Amniotic epithelial cell (primary cell): Measurements from ENCODE around the gene CTNND2.
"Not testable (repeated sequence)": the region's sequence is repeated elsewhere in the genome, so short reads cannot be mapped to it uniquely, and the experiment has no call there.

Experiments used
- DNase-seq: peaks from one replicate; pipeline ENCODE4 v3.0.0-alpha.2; 2010; ENCODE audit warnings: low read depth

CTNND2 gene

DNA sequence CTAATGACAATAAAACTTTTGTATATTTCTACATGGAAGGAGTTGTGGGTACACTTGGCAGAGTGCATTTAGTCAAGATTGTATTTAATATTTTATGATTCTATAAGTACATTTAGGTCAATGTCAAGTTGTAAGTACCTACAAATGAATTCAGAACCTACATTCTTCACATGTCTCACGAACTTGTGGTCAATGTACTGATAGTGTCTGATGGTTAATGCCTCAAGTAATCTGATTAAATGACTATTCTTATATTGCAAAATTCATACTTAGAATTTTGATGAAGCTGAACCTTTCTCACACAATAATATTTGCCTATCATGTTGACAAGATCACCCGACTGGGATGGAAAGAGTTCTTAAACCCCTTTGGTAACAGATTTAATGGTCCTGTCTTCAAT, 444.5 kb downstream of the CTNND2 start:
- DNase-seq = no peak

DNA sequence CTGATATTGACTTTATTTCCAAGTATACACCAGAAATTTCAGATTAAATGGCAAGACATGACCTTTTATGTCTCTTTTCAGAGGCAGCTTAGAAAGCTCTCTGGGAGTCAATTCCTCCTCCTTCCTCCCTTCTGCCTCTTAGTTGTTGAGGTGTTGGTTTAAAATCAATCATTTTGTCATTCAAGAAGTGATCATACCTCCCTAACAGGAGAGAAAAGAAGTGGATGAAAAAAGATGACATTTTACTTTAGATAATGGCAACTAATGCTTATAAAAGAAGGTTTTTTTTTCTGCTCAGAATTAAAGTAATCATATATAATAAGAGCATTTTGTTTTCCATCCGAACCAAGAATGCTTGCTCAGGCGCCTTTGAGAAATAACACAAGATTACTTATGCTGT, 448.7 kb downstream of the CTNND2 start:
- DNase-seq = no peak

DNA sequence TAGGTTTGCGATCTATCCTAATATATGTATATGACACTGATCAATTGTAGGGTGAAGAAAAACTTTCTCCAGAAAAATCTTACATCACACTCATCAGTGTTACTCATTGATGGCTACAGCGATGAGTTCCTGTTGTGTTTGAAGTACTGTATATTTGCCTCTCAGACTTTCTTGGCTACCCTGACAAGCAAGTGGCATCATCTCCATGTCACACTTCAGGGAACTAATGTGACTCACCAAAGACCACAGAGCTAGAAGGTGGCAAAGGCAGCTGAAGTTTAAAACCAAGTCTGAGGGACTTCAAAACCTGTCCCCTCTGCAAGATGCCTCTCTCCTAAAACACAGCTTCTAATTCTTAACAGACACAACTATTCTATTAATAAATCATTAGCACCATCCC, 451.4 kb downstream of the CTNND2 start:
- no peak for DNase-seq

DNA sequence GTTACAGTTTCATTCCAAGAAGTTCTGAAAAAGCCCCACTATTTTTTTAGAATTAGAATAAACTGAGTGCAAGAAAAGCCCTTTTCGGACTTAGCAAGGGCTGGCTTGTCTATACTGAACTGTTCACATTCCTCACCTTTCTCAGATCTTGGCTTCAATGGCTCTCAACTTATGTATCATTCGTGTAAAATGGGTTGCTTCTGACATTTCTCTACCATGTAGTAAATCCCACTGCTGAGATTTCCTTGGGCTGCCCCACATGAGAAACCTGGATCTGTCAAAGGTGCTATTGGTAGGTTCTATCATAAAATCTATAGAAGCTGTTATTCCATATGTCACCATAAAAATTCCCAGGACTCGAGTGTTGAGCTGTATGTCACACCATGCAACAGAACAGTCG, 454.3 kb downstream of the CTNND2 start:
- no peak for DNase-seq

DNA sequence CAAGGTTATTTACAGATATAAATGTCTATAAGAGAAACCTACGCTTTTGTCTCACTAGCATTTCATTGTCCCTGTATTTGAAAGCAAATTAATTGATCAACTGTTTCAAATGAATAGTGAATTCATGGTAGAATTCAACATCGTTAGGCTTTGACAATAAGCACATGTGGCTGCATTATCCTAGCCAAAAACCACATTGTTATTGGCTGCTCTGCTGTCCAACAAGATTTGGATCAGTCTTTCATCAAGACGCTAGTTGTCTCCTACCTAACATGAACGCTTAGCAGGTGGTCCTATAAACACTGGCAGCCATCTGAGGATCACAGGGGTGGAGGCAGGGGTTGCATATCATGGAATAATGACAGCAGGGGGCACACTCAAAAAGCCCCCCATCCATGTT, 455.0 kb downstream of the CTNND2 start:
- no peak for DNase-seq

DNA sequence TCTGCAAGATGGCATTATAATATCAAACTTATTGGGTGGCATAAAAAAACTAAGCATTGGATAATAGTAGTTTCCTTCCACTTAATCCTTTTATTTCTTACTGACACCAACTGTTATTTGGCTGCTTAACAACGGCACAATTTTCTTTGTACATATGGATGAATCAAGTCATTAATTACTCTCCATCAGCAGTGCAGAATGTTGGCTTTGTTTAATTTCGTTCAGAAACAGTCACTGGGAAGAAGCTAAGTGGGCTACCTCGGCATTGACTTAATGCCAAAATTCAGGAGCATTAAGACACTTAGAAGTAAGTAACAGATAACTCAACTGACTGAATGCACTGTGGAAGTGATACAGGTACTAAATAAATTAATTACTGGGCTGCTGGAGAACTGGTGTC, 460.4 kb downstream of the CTNND2 start:
- no peak for DNase-seq

DNA sequence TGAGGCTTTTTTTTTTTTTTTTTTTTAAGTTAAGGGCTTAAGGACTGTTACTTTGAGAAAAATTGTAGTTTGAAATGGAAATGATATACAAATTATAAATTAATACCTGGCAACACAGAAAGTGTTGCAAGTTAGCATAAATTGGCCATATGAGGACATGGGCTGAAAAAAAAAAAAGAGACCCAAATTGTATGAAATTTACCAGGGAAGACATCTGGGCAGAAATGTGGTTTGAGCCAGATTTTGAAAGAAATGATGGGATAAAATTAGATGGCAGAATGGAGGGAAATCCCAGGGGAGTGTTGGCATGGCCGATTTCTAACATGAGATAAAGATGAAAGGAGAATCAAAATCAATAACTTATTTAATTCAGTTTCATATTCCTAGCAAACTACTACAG, 472.1 kb downstream of the CTNND2 start:
- DNase-seq = no peak

DNA sequence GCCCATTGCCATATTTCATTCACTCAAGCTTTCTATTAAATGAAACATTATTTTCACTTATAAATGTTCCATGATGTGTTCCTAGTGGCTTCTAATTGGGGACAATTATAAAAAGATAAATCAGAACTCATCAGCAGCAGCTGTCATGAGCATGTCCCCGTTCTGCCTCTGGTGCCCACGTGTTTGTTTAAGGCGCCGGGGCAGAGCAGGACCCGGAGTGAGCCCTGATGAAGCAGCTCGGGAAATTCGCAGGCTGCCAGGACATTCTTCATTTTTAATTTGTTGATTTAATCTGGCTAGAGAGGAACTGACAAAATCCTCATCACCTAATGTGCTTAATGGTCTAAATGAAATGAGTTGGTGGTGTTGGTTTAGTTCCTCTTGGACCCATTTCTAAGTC, 475.0 kb downstream of the CTNND2 start:
- DNase-seq = no peak

DNA sequence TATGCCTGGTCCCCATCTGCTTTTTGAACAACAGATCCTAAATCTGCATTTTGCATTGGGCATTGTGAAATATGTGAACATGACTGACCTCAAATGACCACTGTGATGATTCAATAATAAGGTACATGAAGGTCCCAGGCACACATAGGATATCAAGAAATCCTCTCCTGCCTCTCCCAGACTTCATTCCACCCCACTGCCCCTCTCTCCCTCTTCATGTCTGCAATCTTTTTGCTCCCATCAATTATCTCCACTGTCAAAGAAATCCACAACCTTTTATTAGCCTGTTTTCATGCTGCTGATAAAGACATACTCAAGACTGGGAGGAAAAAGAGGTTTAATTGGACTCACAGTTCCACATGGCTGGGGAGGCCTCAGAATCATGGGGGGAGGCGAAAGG, 476.7 kb downstream of the CTNND2 start:
- DNase-seq = no peak

DNA sequence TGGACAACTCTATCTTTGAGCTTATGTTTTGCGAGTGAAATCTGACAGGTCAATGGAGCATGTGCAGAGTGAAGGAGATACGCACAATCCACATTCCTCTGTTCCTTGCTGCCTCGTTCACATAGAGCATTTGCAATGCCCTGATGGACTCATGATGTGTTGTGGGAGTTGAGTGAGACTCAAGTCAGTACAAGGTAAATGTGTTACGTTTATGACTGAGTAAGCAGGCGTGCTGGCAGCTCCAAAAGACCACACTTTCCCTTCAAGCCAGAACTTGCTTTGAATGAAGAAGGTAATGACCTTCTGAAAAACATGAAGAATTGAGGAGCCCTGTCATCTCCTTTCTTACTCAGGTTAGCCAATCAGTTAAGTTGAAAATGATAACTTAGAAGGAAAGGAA, 477.8 kb downstream of the CTNND2 start:
- no peak for DNase-seq

DNA sequence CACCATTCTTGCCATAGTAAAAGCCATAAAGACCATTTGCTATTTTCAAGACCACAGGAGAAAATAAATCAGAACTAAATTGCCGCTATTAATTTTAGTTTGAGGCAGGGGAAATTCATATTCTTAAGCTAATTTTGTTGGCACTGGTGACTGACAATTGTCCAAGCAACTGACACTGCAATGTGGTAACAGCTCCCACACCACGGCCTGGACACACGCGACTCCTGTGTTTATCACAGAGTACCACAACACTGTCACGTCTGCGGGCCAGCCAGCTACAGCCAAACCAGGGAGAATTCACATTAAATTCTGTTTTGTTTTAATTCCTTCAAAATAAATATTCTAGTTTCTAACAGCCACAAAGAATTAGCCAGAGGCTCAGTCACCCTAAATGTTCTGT, 481.9 kb downstream of the CTNND2 start:
- no peak for DNase-seq

DNA sequence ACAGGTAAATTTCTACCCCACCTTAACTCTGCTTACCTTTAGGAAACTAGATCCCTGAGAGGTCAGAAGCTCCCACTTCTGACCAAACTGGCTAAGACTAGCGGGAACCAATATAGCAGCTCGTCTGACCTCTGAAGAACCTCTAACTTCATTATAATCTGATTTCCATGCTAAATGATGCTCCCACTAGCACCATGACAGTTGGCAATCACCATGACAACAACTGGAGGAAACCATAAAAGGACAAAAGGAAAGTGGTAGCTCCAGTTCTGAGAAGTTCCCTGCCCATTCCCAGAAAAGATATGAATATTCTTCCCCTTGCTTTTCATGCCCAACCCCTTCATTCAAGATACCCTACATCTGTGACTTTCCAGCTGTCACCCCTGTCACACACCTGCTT, 483.3 kb downstream of the CTNND2 start:
- DNase-seq = no peak

DNA sequence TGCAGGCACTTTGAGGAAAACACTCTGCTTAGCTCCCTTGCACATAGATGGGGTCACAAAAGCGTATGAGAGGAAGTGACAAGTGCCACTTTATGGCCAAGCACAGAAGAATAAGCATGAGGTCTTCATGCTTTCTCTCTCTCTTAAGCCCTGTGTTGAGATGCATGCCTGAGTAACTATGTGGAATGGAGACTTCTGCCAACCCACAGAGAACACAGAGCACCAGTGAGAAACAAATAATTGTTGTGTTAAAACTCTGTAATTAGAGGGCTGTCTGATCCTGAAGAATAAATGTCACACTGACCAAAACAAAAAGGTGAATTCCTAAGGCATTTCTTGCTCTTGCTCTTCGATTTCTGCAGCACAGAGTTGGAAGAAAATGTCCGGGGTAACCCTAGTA, 488.5 kb downstream of the CTNND2 start:
- no peak for DNase-seq

DNA sequence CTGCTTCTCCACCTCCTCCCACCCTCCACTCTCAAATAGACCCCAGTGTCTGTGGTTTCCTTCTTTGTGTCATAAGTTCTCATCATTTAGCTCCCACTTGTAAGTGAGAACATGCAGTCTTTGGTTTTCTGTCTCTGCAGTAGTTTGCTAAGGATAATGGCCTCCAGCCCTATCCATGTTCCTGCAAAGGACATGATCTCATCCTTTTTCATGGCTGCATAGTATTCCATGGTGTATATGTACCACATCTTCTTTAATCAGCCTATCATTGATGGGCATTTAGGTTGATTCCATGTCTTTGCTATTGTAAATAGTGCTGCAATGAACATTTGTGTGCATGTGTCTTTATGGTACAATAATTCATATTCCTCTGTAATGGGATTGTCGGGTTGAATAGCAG, 489.5 kb downstream of the CTNND2 start:
- DNase-seq = not testable (repeated sequence)

DNA sequence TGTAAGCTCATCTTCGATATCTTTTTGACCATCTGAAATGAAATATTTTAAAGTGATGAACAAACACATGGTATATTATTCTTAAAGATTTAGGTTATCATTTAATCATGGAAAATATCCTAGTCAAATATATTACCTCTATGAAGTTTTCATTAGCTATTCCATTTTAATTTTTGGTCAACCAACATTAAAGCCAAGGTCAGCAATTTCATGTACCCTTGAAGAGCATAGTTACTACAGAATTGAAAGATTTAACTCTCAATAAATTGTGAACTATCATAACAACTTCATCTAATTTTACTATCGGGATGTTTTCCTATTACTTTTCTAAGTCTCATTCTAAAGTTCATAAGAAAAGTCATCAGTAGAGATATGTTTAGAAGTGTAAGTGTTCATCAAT, 492.6 kb downstream of the CTNND2 start:
- DNase-seq = no peak

DNA sequence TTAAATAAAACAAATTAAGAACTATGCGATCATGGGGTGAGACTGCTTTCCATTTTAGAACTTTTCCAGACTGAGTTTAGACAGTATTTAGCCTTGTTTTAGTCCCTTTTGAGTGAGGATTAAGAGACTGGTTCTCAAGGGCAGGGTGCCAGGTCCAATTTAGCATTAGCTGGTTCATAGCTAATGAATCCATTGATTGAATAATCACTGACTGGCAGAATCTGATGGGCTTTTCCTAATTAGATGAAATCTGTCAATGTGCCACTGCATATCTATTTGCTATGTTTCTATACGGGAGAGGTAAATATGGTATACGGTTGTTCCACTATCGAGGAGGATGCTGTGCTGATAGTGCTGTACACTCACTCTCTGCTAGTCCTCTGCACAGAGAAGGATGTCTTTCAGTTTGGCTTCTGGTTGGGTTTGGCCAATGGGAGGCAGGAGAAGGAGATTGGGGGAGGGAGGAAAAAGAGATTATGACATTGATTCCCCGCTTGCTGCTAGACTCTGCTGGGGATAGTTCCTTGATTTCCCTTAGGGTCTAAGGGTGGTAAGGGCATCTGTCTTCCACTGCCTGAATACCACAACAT, 496.6 kb downstream of the CTNND2 start:
- DNase-seq = no peak

DNA sequence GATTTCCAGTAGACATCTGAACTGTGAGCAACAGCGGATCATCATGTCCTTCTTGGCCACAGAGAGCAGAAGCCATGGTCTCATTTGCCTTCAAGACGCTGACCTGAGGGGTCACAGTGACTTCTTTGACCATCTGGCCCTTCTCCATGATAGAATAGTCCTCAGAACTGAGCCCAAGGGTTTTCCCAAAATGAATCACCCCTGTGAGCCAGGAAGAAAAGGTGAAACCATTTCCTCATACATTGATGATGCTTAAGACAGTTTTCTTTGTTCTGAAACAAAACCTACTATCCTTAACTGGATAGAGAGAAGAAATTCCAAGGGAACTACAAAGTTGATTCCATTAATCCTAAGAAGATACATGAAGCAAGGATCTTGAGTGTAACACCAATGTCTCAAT, 503.9 kb downstream of the CTNND2 start:
- DNase-seq = no peak

DNA sequence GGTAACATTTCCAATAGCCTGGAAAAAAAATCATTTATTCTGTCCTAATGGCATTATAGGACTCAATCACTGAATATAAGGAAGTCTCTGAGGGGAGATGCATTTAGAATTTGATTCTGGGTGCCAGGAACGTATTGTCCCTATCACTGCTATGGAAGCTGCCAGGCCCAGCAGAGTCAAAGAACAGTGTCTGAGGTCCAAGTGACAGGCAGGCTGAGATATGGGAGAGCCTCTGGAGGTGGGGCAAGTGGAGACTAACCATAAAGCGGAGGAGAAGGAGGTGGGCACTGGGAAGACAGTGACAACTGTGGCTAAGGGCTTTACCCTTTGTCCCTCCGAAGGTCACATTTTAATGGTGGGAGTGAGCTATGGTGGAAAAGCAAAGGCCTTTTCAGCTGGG, 505.5 kb downstream of the CTNND2 start:
- DNase-seq = no peak

DNA sequence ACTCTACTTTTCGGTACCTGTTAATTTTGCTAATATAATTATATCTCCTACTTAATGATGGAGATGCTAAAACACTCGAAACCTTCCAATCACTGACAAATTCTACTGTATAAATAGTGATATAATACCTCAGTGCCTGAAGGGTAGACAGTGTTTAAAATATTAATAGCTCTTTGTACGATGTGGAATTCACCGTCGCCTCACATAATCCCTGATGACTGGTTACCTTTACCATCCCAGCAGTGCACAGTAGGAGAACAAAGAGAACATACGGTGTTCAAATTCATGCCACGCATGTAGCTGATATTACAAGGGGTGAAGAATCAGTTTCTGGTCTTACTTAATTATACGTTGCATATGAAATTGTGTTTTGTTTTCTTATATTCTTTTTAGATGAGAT, 506.7 kb downstream of the CTNND2 start:
- DNase-seq = no peak

DNA sequence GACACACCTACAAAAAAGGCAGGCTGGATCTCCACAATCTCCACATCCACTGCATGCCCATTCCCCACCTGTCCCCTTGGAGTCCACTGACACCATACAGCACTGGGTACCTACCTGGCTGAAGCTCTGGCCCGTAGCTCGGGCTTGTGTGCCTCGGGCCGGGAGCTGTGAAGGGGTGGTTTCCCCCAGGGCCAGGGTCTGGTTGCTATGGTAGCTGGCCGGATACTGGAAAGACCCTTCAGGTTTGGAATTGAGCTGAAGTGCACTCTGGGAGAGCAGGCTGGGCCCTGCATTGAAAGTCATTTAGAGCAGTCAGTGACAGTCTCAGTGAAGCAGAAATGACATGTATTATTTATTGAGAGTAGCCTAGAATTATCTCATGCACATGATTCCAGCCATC, 507.3 kb downstream of the CTNND2 start:
- no peak for DNase-seq

DNA sequence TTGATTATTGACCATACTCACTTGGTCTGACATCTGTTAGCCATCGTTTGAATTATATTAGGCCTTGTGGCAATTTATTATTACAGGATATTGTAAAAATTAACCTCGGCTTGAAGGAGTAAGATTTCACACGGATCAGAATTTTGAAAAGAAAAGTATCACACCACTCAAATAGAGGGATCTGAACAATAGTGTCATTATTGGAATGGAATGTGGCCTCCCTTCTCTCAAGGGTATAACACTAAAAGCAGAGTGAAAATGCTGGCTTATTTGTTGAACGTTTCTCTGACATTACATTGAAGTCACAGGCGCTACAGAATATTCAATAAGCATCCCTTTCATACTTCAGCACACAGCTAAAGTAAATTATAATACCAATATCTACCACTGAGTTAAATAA, 509.3 kb downstream of the CTNND2 start:
- no peak for DNase-seq

DNA sequence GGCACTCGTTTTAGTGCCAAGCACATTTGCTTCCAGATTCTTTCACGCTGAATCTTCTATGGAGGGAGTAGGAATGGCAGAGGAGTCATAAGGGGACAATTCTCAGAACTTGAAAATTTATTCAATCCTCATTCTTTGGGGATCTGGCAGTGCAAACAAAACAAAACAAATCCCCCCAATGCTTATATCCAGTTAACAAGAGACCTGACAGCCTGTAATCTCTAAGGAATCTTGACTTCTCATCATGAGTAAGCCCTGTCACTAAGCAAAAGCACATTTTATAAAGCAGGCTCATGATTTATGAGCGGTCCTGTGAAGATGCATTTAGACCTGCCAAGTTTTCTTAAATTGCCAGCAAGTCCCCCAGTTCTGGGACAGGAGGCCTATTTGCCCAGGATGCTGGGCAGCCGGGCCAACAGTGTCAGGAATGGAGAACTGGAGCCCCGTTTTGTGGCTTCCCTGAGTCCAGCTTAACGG, 513.9 kb downstream of the CTNND2 start:
- no peak for DNase-seq

DNA sequence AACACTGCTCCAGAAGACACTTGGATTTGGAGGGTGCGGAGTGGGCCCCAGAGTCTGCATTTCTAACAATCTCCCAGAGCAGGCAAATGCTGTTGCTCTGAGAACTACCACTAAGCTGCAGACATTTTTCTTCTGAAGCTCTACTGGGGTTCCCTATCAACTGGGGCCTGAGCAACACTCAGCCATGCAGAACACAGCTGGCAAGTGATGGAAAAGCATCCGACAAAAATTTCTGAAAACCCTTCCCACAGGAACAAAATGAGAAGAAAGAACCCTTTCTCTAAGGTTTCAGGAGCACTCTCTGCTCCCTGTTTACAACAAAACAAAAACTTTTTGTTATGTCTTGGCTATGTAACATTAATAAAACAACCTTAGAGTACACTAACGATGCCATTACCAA, 516.9 kb downstream of the CTNND2 start:
- DNase-seq = no peak

DNA sequence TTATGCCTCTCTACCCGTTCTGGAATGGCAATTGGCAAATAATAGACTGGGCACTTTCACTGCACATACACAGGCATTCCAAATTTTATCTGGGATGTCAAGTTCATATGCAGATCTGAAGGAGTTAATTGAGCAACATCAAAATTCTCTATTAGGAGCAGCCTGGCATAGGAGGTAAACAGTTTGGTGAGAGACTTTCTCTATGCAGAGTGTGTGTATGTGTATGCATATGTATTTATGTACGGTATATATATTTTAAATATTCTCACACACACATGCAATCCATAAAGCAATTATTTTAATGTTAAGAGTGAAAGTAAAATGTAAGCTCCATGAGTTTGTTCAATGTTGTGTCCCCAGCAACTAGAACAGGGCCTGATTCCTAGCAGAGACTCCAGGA, 517.8 kb downstream of the CTNND2 start:
- no peak for DNase-seq

DNA sequence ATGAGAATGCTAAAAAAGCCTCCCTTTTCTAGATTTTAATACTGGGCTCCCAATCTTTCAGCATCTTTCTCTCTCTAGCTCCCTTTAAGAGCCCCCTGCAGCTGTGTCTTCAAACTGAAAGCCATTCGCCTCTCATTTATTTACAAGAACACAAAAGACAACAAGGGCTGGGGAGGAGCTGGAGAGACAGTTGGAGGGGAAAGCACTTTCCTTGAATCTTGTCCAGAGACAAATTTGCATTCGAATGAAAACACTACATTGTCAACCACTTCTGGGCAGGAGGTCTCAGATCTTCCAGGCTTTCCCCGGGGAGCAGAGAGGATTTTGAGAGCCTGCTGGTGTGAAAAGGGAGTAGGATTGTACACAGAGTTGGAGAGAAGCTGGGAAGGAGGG, 518.3 kb downstream of the CTNND2 start:
- no peak for DNase-seq
